Measurements from ENCODE around the gene VPS37C. TPM values are rescaled to one million over a fixed set of nuclear protein-coding genes. Genes with fewer than 3 reads are reported as not detected.
"Not testable (repeated sequence)": the region's sequence is repeated elsewhere in the genome, so short reads cannot be mapped to it uniquely, and the experiment has no call there.

VPS37C gene
- total and polyA plus RNA-seq, 10 of the 15 experiments (the other 5 are each of a cell fraction or from before 2014, with no cell fraction given) = 0.39 to 16.5 (median 7.8) TPM

DNA sequence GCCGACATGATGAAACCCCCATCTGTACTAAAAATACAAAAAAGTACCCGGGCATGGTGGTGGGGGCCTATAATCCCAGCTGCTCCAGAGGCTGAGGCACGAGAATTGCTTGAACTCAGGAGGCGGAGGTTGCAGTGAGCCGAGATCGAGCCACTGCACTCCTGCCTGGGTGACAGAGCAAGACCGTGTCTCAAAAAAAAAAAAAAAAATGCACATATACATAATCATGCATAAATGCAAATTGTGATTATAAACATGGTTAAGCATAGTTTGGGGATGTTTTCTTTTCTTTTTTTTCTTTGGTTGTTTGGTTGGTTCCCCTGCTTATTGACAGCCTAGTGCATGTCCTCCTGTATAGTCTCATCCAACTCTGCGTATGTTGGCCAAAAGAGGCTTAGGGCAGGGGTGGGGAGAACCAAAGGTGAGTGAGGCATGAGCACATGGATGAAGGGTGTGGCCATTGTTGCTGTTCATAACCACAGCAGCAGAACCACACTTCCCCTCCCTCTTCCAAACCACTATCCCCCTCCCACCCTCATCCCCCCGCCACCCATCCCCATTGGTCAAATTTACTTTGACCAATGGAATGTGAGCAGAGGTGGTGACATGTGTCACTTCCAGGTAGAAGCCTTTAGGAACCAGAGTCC is 6.9 kb upstream of the VPS37C start:
- BruUV-seq (replicated peaks) = no TSS peak
- no peak for DNase-seq (ENCODE audit: low read depth, low spot score)
- POLR2A ChIA-PET = interaction anchor here (1.1 to 2.6 kb wide), 3 partner anchors 9 to 16 kb away, joined by 3 to 17 read pairs (median 4); no protein-coding TSS in a partner anchor
- Histone ChIP-seq H3K9me3 (replicated peaks; ENCODE audit: control insufficient read depth, insufficient read depth, low read length) (peaks cover 6% of the 10 kb centered on the region), H2AFZ (ENCODE audit: control insufficient read depth, low read depth, low read length) (peak overlapping the region; percentile 85; the same call in 1 of the 2 replicates), H3K4me3 (no peak overlapping the region), H3K27ac (ENCODE audit: control insufficient read depth, insufficient read depth) (peak overlapping the region; percentile 92), H3K36me3 (ENCODE audit: control insufficient read depth in 2 of 2, insufficient read depth in 2 of 2, low read length in 1 of 2) (no peaks in the 10 kb centered on the region), H3K4me2 (ENCODE audit: control insufficient read depth, insufficient read depth) (peak overlapping the region; percentile 86; the same call in 1 of the 2 replicates), H3K27me3 (replicated peaks in 1 of 2; ENCODE audit: control insufficient read depth in 2 of 2, insufficient read depth in 2 of 2, low read length in 1 of 2) (no peaks in the 10 kb centered on the region), H3K4me1 (ENCODE audit: control insufficient read depth, insufficient read depth, low read length) (peaks cover 28% of the 10 kb centered on the region), H3K9ac (ENCODE audit: control insufficient read depth, insufficient read depth, low read length) (peak overlapping the region; percentile 55; the same call in 1 of the 2 replicates), H4K20me1 (ENCODE audit: control insufficient read depth, insufficient read depth) (no peaks in the 10 kb centered on the region), H3K79me2 (ENCODE audit: control insufficient read depth, insufficient read depth, low read length) (peaks cover 9% of the 10 kb centered on the region)
- ATAC-seq = no peak
- 66% methylated on average over 8 of the region's 9 CpGs for WGBS (ENCODE audit: insufficient coverage, insufficient replicate concordance, low lambda C conversion rate, missing lambda C conversion rate)
- in situ Hi-C loops (cut with MboI) = no loop called here
- CTCF ChIA-PET = interaction anchor here (1.0 to 1.4 kb wide), 7 partner anchors 9 to 278 kb away, joined by 3 to 5 read pairs (median 3); no protein-coding TSS in a partner anchor
- intact Hi-C loops (cut with micrococcal nuclease; ENCODE audit: unreplicated experiment) = loop anchor here (10.0 kb wide), 1 partner anchor 403 kb away; no protein-coding TSS in a partner anchor
- SMC1A ChIA-PET (ENCODE audit: uncharacterized antibody, unreplicated experiment) = interaction anchor here (0.6 to 4.6 kb wide), 3 partner anchors 9 to 19 kb away, joined by 3 to 31 read pairs (median 9); no protein-coding TSS in a partner anchor
- RAD21 ChIA-PET (ENCODE audit: unreplicated experiment) = interaction anchor here (0.6 to 1.3 kb wide), 3 partner anchors 11 to 256 kb away, joined by 3 read pairs; no protein-coding TSS in a partner anchor
- TF ChIP-seq NFXL1 (IDR thresholded peaks at IDR 0.05; ENCODE audit: borderline replicate concordance) (no peak), MEF2A (IDR thresholded peaks at IDR 0.05; ENCODE audit: insufficient read depth, low read depth, low read length) (no peak), NR2C1 (IDR thresholded peaks at IDR 0.05) (no peak), ATF7 (IDR thresholded peaks at IDR 0.05; ENCODE audit: low read depth) (no peak), ZNF274 (IDR thresholded peaks at IDR 0.05; ENCODE audit: insufficient read depth, insufficient read length) (no peak), NR2C2 (IDR thresholded peaks at IDR 0.05; ENCODE audit: borderline replicate concordance, control insufficient read depth, insufficient read length, low read depth) (no peak), RAD21 (IDR thresholded peaks at IDR 0.05; ENCODE audit: insufficient read depth, low read depth, low read length) (no peak)
- TF ChIP-seq, protein P1, sequence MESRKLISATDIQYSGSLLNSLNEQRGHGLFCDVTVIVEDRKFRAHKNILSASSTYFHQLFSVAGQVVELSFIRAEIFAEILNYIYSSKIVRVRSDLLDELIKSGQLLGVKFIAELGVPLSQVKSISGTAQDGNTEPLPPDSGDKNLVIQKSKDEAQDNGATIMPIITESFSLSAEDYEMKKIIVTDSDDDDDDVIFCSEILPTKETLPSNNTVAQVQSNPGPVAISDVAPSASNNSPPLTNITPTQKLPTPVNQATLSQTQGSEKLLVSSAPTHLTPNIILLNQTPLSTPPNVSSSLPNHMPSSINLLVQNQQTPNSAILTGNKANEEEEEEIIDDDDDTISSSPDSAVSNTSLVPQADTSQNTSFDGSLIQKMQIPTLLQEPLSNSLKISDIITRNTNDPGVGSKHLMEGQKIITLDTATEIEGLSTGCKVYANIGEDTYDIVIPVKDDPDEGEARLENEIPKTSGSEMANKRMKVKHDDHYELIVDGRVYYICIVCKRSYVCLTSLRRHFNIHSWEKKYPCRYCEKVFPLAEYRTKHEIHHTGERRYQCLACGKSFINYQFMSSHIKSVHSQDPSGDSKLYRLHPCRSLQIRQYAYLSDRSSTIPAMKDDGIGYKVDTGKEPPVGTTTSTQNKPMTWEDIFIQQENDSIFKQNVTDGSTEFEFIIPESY (IDR thresholded peaks at IDR 0.05) = no peak
- FAIRE-seq = no peak

DNA sequence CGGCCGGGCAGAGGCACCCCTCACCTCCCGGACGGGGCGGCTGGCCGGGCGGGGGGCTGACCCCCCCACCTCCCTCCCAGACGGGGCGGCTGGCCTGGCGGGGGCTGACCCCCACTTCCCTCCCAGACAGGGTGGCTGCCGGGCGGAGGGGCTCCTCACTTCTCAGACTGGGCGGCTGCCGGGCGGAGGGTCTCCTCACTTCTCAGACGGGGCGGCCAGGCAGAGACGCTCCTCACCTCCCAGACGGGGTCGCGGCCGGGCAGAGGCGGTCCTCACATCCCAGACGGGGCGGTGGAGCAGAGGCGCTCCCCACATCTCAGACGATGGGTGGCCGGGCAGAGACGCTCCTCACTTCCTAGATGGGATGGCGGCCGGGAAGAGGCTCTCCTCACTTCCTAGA is 5.1 kb upstream of the VPS37C start:
- DNase-seq (ENCODE audit: low read depth, low spot score); BruUV-seq (replicated peaks); FAIRE-seq; H3K36me3 ChIP-seq (ENCODE audit: control insufficient read depth in 2 of 2, insufficient read depth in 2 of 2, low read length in 1 of 2); POLR2A ChIA-PET; in situ Hi-C loops (cut with MboI); H3K4me2 ChIP-seq (ENCODE audit: control insufficient read depth, insufficient read depth); H3K27me3 ChIP-seq (replicated peaks in 1 of 2; ENCODE audit: control insufficient read depth in 2 of 2, insufficient read depth in 2 of 2, low read length in 1 of 2); H2AFZ ChIP-seq (ENCODE audit: control insufficient read depth, low read depth, low read length); RAD21 ChIA-PET (ENCODE audit: unreplicated experiment); H3K9ac ChIP-seq (ENCODE audit: control insufficient read depth, insufficient read depth, low read length); H3K9me3 ChIP-seq (replicated peaks; ENCODE audit: control insufficient read depth, insufficient read depth, low read length); H3K4me3 ChIP-seq; H3K27ac ChIP-seq (ENCODE audit: control insufficient read depth, insufficient read depth); ATAC-seq; CTCF ChIA-PET; H4K20me1 ChIP-seq (ENCODE audit: control insufficient read depth, insufficient read depth): not testable (repeated sequence)
- intact Hi-C loops (cut with micrococcal nuclease; ENCODE audit: unreplicated experiment) = loop anchor here (10.0 kb wide), 1 partner anchor 402 kb away; no protein-coding TSS in a partner anchor
- Histone ChIP-seq H3K79me2 (ENCODE audit: control insufficient read depth, insufficient read depth, low read length) (peaks cover 17% of the 10 kb centered on the region), H3K4me1 (ENCODE audit: control insufficient read depth, insufficient read depth, low read length) (peaks cover 39% of the 10 kb centered on the region)
- WGBS (ENCODE audit: insufficient coverage, insufficient replicate concordance, low lambda C conversion rate, missing lambda C conversion rate) = 86% methylated on average over 16 of the region's 31 CpGs
- SMC1A ChIA-PET (ENCODE audit: uncharacterized antibody, unreplicated experiment) = interaction anchor here (1.2 kb wide), 1 partner anchor 197 kb away, joined by 3 read pairs; no protein-coding TSS in a partner anchor

Data from GM12878 (cell line).